Motor neuron (in vitro differentiated cells): ENCODE results near the gene CKS2. TPM values are rescaled to one million over a fixed set of nuclear protein-coding genes. Genes with fewer than 3 reads are reported as not detected.

Experiments used
- ATAC-seq, 8 experiments: fragments of 200-7000 bp; cut with Tn5 transposase; replicated peaks in 6 of 8; 2 replicates each; pipeline ENCODE4 v1.8.0; 2021; ENCODE audit warnings: mild to moderate bottlenecking in 8 of 8, moderate library complexity in 8 of 8
- H3K27ac ChIP-seq, 2 donors: fragments of 250-450 bp; sonication (Bioruptor Pico); 2 replicates each; pipeline ENCODE4 v1.9.0; 2021; ENCODE audit warnings: antibody characterized with exemption in 2 of 2, mild to moderate bottlenecking in 2 of 2, moderate library complexity in 1 of 2
- H3K4me1 ChIP-seq, 2 donors: fragments of 250-450 bp; sonication (Bioruptor Pico); replicated peaks in 1 of 2; 2 replicates each; pipeline ENCODE4 v1.6.1; 2021; ENCODE audit warnings: antibody characterized with exemption in 2 of 2, mild to moderate bottlenecking in 2 of 2, moderate library complexity in 1 of 2
- H3K4me3 ChIP-seq, 5 donors: fragments of 250-450 bp; sonication (Bioruptor Pico); 2 replicates each; pipeline ENCODE4 v1.9.0; 2021; ENCODE audit warnings: antibody characterized with exemption in 5 of 5, mild to moderate bottlenecking in 5 of 5, moderate library complexity in 4 of 5
- WGBS, 10 experiments: fragments of 450-650 bp; shearing (Covaris generic); methylation state at CpG; one replicate each; pipeline ENCODE4 v1.0.0; 2022; 5-methylcytosine and 5-hydroxymethylcytosine counted together
- in situ Hi-C, 9 experiments: fragments of 400-800 bp; cut with MboI; loops; one replicate each; pipeline ENCODE4 v1.15.0; 2021; ENCODE audit warnings: low sequenced_read_pairs in 9 of 9, low pct_unique_long_range_greater_than_20kb in 2 of 9; ENCODE audit not compliant: unreplicated experiment in 9 of 9
- total RNA-seq, 8 experiments: library from RNA; unstranded; fragments of 300-600 nt; gene quantifications; 2 replicates each; pipeline versions ENCODE4 v1.2.3 to v1.2.4, GENCODE V29; 2022

Gene CKS2
- total RNA-seq, 8 experiments from 2014 or later, result 22.2 to 184 (median 102) TPM

DNA sequence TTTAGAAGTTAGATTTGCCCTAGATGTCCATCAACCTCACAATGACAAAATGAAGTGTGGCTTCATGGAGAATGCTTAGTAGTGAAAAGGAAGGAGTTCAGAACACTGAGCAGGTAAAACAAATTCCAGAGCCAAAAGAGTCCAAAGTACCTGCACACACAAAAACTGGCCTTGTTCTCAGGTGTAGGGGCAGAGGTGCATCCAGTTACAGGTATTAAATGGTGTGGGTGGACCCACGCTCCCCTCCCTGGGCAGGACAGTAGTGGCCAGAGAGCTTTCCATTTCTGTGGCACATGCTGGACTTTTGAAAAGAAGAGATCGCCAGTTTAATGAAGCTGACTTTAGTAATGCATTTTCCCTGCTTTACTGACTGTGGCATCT is 54.5 kb downstream of the CKS2 start:
- Histone ChIP-seq H3K27ac (no peak overlapping the region), H3K4me3 (no peak overlapping the region), H3K4me1 (peaks cover 2 to 4% of the 10 kb centered on the region in 2 donors)
- WGBS, 10 experiments, result 71 to 100% (median 100%) methylated on average over 1 to 2 of the region's 2 CpGs; no CpG with 5 or more reads in 5 of the 10 experiments
- no peak for ATAC-seq
- in situ Hi-C loops, result no loop called here

Other genes starting within 250 kb of the CKS2 start
- 10 to 100 TPM in 5 of 8 experiments, 1 to 10 TPM in 3; 4.6 to 40.7 (median 10.7) TPM for gene SHC3, start 132.4 kb upstream of the CKS2 start, total RNA-seq
- gene SECISBP2, start 7.3 kb downstream of the CKS2 start, total RNA-seq, result 10 to 100 TPM; 24.5 to 73.8 (median 52.7) TPM
- 10 to 100 TPM in 5 of 8 experiments, 1 to 10 TPM in 3; 1.2 to 30.1 (median 13.8) TPM for gene SEMA4D, start 186.9 kb downstream of the CKS2 start, total RNA-seq